GM18951 (cell line): ENCODE measurements around the gene RNF213.

ENCODE experiments used
- POLR2A ChIP-seq: IDR thresholded peaks from 4 replicates; pipeline ENCODE4 v1.6.1; 2011; ENCODE audit warnings: mild to moderate bottlenecking; ENCODE audit not compliant: insufficient read length, insufficient read depth; ENCODE audit errors: extremely low read depth
- in situ Hi-C: fragments of 300-500 bp; cut with MboI; formaldehyde crosslinking; loops from one replicate; pipeline ENCODE4 v1.12.0; 2022; ENCODE audit warnings: low sequenced_read_pairs, mixed read lengths, inconsistent platforms; ENCODE audit not compliant: unreplicated experiment

Gene RNF213

GRCh38 chr17:80260791-80261158 lies at the start of gene RNF213:
TSS of gene RNF213 (plus strand) at chr17:80260852. CDS start at chr17:80263682, 2,830 bp downstream.
- in situ Hi-C loops, result no loop called here
- peak; percentile 75 for TF ChIP-seq POLR2A

DNA sequence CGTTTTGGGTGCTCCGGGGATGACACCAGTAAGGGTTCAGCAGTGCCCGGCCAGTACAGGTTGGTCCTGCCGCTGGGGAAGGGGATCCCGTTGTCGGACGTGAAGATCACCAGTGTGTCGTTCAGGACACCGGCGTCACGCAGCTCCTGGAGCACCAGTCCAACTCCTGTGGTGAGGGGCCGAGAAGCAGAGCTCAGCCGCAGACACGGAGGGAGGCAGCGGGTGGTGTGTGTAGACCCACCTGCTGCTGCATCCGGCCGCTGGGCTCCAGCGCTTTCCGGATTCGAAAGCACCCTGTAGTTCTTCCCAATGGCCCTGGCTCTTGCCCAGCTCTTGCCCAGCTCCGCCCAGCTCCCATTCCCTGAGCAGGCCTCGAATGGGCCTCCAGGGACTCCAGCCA lies 48.5 kb upstream of the RNF213 start:
- TF ChIP-seq POLR2A, result no peak

GRCh38 chr17:80212511-80212910 lies 48.1 kb upstream of the RNF213 start:
- TF ChIP-seq POLR2A, result no peak
- in situ Hi-C loops, result no loop called here

More for the DNA sequence above, 48.5 kb upstream of the RNF213 start:
- in situ Hi-C loops, result no loop called here

GRCh38 chr17:80212962-80213642 lies 47.5 kb upstream of the RNF213 start:
- TF ChIP-seq POLR2A, result no peak
- in situ Hi-C loops, result no loop called here

DNA sequence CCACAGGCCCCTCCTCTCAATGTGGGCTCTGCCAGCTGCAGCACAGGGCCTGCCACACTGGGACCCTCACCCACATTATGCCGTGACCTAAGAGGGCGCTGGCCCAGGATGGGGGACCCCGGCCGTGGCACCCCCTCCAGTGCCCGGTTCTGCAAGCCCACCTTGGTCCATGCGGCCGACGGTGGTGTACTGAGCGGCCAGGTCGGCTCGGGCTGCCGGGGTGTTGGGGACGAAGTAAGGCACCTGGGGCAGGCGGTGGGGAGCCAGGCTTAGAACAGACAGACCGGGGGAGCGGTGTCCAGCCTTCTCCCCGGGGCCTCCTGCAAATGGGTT lies 47.0 kb upstream of the RNF213 start:
- TF ChIP-seq POLR2A, result no peak
- in situ Hi-C loops, result no loop called here

- TF ChIP-seq POLR2A, result no peak
- in situ Hi-C loops, result no loop called here
Observed at GRCh38 chr17:80214012-80214877, 46.4 kb upstream of the RNF213 start.

GRCh38 chr17:80214878-80215210 lies 45.8 kb upstream of the RNF213 start:
- TF ChIP-seq POLR2A, result no peak
- in situ Hi-C loops, result no loop called here

- no peak for TF ChIP-seq POLR2A
- in situ Hi-C loops, result no loop called here
Observed at GRCh38 chr17:80216473-80217456, 43.9 kb upstream of the RNF213 start.

DNA sequence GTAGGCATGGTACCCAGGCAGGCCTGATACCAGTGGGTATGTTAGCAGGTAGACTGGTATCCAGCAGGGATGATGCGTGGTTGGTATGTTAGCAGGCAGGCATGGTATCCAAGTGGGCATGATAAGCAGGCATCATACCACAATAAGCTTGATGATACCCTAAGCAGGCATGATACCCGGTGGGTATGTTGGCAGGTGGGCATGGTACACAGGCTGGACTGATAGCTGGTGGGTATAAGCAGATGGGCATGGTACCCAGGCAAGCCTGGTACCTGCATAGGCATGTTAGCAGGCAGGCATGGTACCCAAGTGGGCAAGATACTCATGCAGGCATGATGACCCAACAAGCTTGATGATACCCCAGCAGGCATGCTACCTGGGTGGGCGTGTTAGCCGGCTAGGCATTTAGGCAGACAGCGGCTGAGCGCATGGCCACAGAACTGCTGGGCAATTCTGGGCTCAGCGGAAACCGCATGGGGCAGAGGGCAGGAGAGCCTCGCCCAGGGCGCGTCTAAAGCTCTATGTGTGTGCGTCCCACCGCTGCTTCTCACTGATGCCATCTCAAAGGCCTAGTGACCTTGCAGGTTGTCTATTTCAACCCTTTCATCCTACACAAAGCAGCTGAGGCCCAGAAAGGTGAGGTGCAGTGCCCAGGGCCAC lies 42.8 kb upstream of the RNF213 start:
- in situ Hi-C loops, result no loop called here
- TF ChIP-seq POLR2A, result no peak

- no peak for TF ChIP-seq POLR2A
- in situ Hi-C loops, result no loop called here
Observed at GRCh38 chr17:80218391-80218790, 42.3 kb upstream of the RNF213 start.

- no peak for TF ChIP-seq POLR2A
- in situ Hi-C loops, result no loop called here
Observed at GRCh38 chr17:80219013-80219762, 41.5 kb upstream of the RNF213 start.

- in situ Hi-C loops, result no loop called here
- no peak for TF ChIP-seq POLR2A
Observed at GRCh38 chr17:80219763-80220053, 40.9 kb upstream of the RNF213 start.

- TF ChIP-seq POLR2A, result peak; percentile 51
- in situ Hi-C loops, result no loop called here
Observed at GRCh38 chr17:80220054-80220735, 40.5 kb upstream of the RNF213 start, which contains the start of the genes SGSH and SLC26A11. TSS of gene SGSH (minus strand) at chr17:80220333. CDS start at chr17:80220313, 20 bp downstream. TSS of gene SLC26A11 (plus strand) at chr17:80220427. CDS start at chr17:80221561, 1,134 bp downstream.
